HL-60 (cell line): ENCODE data around the gene KHNYN.
A peak's percentile ranks its signal among the peaks of the same experiment; 100 is the strongest.

Experiments
- DNase-seq, 2 experiments: peaks; one replicate each; pipeline ENCODE4 v3.0.0-alpha.2; 2010 to 2020; ENCODE audit warnings: low read depth in 1 of 2, low spot score in 1 of 2
- H3K27ac ChIP-seq: fragments of 250-450 bp; sonication (Bioruptor Pico); replicated peaks from 2 replicates; pipeline ENCODE4 v1.5.1; 2020; ENCODE audit warnings: mild to moderate bottlenecking, moderate library complexity
- H3K27me3 ChIP-seq: fragments of 250-450 bp; sonication (Bioruptor Pico); 2 replicates; pipeline ENCODE4 v1.5.1; 2021; ENCODE audit warnings: mild to moderate bottlenecking, moderate library complexity; ENCODE audit not compliant: insufficient read depth, poor library complexity, severe bottlenecking
- H3K4me3 ChIP-seq: replicated peaks from 2 replicates; pipeline ENCODE4 v1.5.1; 2011; ENCODE audit warnings: mild to moderate bottlenecking, control low read depth, low read length; ENCODE audit not compliant: insufficient read depth
- GABPA ChIP-seq: IDR thresholded peaks from 2 replicates; pipeline ENCODE4 v1.6.1; 2012; ENCODE audit warnings: low read depth
- POLR2AphosphoS5 ChIP-seq: IDR thresholded peaks from 2 replicates; pipeline ENCODE4 v1.6.1; 2012; ENCODE audit warnings: low read depth
- SPI1 ChIP-seq: IDR thresholded peaks from 2 replicates; pipeline ENCODE4 v1.6.1; 2012; ENCODE audit warnings: low read depth, mild to moderate bottlenecking, borderline replicate concordance
- TF ChIP-seq, protein P1 (sequence below): IDR thresholded peaks from one replicate; pipeline ENCODE4 v1.5.1; 2011; ENCODE audit warnings: low read length, control low read depth, inconsistent platforms; ENCODE audit not compliant: insufficient read depth
- TF ChIP-seq, protein P2 (sequence below): IDR thresholded peaks from 2 replicates; pipeline ENCODE4 v1.6.1; 2012; ENCODE audit warnings: low read depth; ENCODE audit not compliant: insufficient replicate concordance

The KHNYN gene

DNA sequence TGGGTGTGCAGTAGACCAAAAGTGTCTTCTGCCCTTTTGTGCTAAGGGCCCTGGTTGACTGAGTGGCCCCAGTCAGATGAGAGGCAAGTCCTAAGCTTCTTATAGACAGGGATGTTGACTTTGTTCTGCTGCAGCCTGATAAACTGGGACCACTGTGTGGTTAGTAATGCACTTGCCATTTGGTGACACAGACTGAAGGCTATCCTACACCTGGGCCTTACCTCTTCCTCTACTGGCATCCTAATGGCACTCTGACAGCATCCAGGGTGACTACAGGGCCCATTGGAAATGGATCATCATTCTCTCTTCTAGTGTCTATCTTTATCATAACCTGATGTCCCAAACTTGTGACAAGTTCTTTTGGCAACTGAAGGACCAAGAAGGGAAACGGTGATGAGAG, 9.5 kb downstream of the KHNYN start:
- no peak for TF ChIP-seq POLR2AphosphoS5
- TF ChIP-seq, protein P1, sequence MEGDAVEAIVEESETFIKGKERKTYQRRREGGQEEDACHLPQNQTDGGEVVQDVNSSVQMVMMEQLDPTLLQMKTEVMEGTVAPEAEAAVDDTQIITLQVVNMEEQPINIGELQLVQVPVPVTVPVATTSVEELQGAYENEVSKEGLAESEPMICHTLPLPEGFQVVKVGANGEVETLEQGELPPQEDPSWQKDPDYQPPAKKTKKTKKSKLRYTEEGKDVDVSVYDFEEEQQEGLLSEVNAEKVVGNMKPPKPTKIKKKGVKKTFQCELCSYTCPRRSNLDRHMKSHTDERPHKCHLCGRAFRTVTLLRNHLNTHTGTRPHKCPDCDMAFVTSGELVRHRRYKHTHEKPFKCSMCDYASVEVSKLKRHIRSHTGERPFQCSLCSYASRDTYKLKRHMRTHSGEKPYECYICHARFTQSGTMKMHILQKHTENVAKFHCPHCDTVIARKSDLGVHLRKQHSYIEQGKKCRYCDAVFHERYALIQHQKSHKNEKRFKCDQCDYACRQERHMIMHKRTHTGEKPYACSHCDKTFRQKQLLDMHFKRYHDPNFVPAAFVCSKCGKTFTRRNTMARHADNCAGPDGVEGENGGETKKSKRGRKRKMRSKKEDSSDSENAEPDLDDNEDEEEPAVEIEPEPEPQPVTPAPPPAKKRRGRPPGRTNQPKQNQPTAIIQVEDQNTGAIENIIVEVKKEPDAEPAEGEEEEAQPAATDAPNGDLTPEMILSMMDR = no peak
- TF ChIP-seq, protein P2, sequence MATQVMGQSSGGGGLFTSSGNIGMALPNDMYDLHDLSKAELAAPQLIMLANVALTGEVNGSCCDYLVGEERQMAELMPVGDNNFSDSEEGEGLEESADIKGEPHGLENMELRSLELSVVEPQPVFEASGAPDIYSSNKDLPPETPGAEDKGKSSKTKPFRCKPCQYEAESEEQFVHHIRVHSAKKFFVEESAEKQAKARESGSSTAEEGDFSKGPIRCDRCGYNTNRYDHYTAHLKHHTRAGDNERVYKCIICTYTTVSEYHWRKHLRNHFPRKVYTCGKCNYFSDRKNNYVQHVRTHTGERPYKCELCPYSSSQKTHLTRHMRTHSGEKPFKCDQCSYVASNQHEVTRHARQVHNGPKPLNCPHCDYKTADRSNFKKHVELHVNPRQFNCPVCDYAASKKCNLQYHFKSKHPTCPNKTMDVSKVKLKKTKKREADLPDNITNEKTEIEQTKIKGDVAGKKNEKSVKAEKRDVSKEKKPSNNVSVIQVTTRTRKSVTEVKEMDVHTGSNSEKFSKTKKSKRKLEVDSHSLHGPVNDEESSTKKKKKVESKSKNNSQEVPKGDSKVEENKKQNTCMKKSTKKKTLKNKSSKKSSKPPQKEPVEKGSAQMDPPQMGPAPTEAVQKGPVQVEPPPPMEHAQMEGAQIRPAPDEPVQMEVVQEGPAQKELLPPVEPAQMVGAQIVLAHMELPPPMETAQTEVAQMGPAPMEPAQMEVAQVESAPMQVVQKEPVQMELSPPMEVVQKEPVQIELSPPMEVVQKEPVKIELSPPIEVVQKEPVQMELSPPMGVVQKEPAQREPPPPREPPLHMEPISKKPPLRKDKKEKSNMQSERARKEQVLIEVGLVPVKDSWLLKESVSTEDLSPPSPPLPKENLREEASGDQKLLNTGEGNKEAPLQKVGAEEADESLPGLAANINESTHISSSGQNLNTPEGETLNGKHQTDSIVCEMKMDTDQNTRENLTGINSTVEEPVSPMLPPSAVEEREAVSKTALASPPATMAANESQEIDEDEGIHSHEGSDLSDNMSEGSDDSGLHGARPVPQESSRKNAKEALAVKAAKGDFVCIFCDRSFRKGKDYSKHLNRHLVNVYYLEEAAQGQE = no peak
- TF ChIP-seq GABPA = no peak
- TF ChIP-seq SPI1 = no peak
- DNase-seq = no peak
- no peak overlapping the region for H3K27ac ChIP-seq
- H3K4me3 ChIP-seq = no peak overlapping the region
- H3K27me3 ChIP-seq = no peaks in the 10 kb centered on the region

DNA sequence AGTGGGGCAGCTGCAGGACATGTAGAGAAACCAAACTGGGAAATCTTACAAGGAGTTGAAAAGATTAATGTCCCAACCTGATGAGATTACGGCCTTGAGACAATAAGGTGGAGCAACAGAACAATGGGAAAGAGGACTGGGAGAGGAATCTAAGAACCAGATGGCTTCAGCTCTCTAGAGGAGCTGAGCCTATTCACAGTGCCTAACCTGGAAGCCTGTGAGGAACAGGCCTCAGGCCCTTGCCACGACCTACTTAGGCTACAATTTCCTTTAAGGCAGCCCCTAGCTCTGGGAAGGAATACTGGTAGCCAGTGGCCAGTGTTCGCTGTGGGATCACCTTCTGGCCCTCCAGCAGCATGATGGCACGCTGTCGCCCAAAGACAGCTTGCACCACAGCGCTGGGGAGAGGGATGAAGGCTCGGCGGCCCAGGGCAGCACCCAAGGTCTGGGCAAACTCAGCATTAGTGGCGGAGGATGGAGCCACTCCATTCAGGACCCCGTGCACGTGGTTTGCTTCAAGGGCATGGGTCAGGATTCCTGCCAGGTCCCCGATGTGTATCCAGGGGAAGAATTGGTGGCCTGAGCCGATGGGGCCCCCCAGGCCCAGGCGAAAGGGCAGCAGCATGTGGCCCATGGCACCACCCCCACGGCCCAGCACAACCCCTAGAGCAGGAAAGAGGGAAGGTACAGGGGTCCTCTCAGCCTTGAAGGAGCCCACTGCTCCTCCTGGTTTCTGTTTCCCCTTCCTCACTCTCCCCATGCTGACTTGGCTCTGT, 10.3 kb downstream of the KHNYN start:
- no peak for DNase-seq
- no peak overlapping the region for H3K27ac ChIP-seq
- peak; percentile 47 for TF ChIP-seq POLR2AphosphoS5
- TF ChIP-seq, protein P1 = no peak
- H3K4me3 ChIP-seq = no peak overlapping the region
- no peaks in the 10 kb centered on the region for H3K27me3 ChIP-seq

DNA sequence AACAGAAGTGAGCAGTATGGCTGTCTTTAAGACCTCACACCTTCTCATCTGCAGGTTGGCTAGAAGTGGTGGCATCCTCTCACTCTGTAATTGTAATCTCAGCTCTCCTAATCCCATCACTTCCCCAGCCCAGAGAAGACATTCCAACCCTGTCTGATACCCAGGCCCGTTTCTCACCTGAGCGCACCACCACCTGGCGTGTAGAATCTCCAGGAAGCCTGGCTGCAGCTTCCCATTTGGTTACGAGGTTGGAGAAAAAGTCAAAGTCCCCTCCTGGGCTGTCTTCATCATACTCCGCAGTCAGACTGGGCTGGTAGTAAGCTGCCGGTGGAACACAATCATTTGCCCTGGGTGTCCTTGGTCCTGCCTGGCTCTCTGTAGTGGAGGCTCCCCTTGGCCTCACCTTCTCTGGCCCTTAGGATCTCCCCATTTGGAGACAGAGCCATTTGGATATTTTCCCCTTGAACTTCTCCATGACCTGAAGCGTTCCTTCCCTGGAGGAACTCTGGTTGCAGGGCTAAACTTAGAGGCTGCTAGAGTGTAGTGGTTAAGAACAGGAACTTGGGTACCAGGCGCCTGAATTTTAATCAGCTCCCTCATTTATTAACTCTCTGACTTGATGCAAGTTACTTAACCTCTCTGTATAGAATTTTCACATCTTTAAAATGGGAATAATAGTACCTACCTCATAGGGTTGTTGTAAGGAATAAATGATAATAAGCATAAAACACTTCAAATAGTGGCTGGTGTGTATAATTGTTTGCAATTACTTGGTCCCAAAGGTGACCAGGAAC, 11.0 kb downstream of the KHNYN start:
- DNase-seq = no peak
- no peaks in the 10 kb centered on the region for H3K27me3 ChIP-seq
- no peak overlapping the region for H3K27ac ChIP-seq
- TF ChIP-seq, protein P1 = no peak
- TF ChIP-seq GABPA = no peak
- TF ChIP-seq, protein P2 = no peak
- no peak for TF ChIP-seq SPI1
- no peak for TF ChIP-seq POLR2AphosphoS5
- H3K4me3 ChIP-seq = no peak overlapping the region
